ENCODE results near the gene SLX9. TPM values are rescaled to one million over a fixed set of nuclear protein-coding genes. Genes with fewer than 3 reads are reported as not detected.

The SLX9 gene
- total RNA-seq, 1 donor from 2014 or later = 83.4 TPM

DNA sequence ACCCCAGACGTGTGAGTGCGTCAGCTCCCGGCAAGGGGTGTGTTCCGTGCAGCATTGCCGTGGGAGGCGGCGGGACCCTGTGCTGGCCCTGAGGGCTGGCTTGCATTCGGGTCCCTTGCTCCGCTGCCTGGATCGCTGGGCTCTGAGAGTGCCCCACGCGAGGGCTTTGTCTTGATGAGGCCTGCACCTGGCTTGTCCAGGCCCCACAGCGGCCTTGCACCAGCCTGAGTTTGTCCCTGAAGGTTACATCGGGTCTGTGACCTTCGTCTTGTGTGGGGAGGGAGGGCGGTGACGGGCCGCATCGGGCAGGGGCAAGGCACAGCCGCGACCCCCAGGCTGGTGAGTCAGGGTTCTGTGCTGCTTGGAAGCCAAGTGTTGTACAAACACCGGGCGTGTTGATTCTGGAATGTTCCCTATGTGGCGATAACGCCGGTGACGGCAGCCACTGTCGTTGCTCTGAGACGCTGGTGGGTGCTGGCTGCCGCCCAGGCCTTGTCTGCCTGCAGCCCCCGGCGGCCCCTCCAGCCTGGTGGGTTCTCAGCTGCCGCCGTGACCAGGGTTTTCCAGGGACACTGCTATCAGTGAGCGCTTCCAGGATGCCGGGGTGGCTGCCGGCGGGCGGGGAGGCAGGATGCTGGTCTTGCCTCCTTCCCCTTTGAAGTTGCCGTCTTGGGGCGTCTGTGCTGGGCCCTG, 42.9 kb downstream of the SLX9 start:
- no peak for DNase-seq (ENCODE audit: low spot score)
- H3K4me1 Mint-ChIP-seq (ENCODE audit: low read depth) = no peaks in the 10 kb centered on the region
- H3K9me3 Mint-ChIP-seq = no peaks in the 10 kb centered on the region
- no peaks in the 10 kb centered on the region for H3K36me3 Mint-ChIP-seq (ENCODE audit: low read depth)
- intact Hi-C loops (cut with micrococcal nuclease) = no loop called here
- H3K4me3 Mint-ChIP-seq = no peak overlapping the region
- H3K27me3 Mint-ChIP-seq (ENCODE audit: insufficient read depth) = no peaks in the 10 kb centered on the region
- no peak overlapping the region for H3K27ac Mint-ChIP-seq

GRCh38 chr21:44983421-44984206, 43.8 kb downstream of the SLX9 start:
- no peak for DNase-seq (ENCODE audit: low spot score)
- no peaks in the 10 kb centered on the region for H3K4me1 Mint-ChIP-seq (ENCODE audit: low read depth)
- intact Hi-C loops (cut with micrococcal nuclease) = no loop called here

DNA sequence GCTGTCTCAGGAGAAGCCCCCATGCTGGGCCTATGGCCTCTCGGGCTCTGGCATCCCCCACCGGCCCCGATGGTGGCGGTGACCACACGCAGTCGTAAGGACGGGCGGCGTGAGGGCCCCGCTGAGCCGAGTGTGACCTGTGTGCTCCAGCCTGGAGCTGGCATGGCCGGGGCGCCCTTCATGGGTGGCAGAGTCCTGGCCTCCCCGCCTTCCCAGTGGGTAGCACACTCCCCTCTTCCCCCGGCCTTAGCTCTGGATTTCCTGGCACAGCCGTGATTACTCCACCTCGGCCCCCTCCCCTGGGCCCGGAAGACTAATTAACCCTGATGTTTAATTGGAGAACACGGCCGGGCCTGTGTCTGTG, 44.6 kb downstream of the SLX9 start:
- Mint-ChIP-seq H3K27me3 (ENCODE audit: insufficient read depth) (no peaks in the 10 kb centered on the region), H3K27ac (peak overlapping the region; percentile 44)
- intact Hi-C loops (cut with micrococcal nuclease) = no loop called here

More at GRCh38 chr21:44983421-44984206, 43.8 kb downstream of the SLX9 start:
- Mint-ChIP-seq H3K36me3 (ENCODE audit: low read depth) (no peaks in the 10 kb centered on the region), H3K27me3 (ENCODE audit: insufficient read depth) (no peaks in the 10 kb centered on the region), H3K9me3 (no peaks in the 10 kb centered on the region), H3K4me3 (no peak overlapping the region), H3K27ac (no peak overlapping the region)

GRCh38 chr21:44984792-44985440, 45.1 kb downstream of the SLX9 start:
- no peaks in the 10 kb centered on the region for H3K4me1 Mint-ChIP-seq (ENCODE audit: low read depth)
- H3K4me3 Mint-ChIP-seq = no peak overlapping the region
- H3K27ac Mint-ChIP-seq = peak overlapping the region; percentile 44
- no peaks in the 10 kb centered on the region for H3K9me3 Mint-ChIP-seq
- DNase-seq (ENCODE audit: low spot score) = no peak
- no peaks in the 10 kb centered on the region for H3K27me3 Mint-ChIP-seq (ENCODE audit: insufficient read depth)
- H3K36me3 Mint-ChIP-seq (ENCODE audit: low read depth) = no peaks in the 10 kb centered on the region
- intact Hi-C loops (cut with micrococcal nuclease) = no loop called here

More for the DNA sequence above, 44.6 kb downstream of the SLX9 start:
- Mint-ChIP-seq H3K36me3 (ENCODE audit: low read depth) (no peaks in the 10 kb centered on the region), H3K4me1 (ENCODE audit: low read depth) (no peaks in the 10 kb centered on the region), H3K4me3 (no peak overlapping the region), H3K9me3 (no peaks in the 10 kb centered on the region)
- no peak for DNase-seq (ENCODE audit: low spot score)

GRCh38 chr21:44985441-44986401, 45.9 kb downstream of the SLX9 start:
- no peak overlapping the region for H3K27ac Mint-ChIP-seq
- H3K4me3 Mint-ChIP-seq = no peak overlapping the region
- no peaks in the 10 kb centered on the region for H3K36me3 Mint-ChIP-seq (ENCODE audit: low read depth)
- H3K9me3 Mint-ChIP-seq = no peaks in the 10 kb centered on the region
- no peaks in the 10 kb centered on the region for H3K4me1 Mint-ChIP-seq (ENCODE audit: low read depth)
- DNase-seq (ENCODE audit: low spot score) = no peak
- intact Hi-C loops (cut with micrococcal nuclease) = no loop called here
- no peaks in the 10 kb centered on the region for H3K27me3 Mint-ChIP-seq (ENCODE audit: insufficient read depth)

DNA sequence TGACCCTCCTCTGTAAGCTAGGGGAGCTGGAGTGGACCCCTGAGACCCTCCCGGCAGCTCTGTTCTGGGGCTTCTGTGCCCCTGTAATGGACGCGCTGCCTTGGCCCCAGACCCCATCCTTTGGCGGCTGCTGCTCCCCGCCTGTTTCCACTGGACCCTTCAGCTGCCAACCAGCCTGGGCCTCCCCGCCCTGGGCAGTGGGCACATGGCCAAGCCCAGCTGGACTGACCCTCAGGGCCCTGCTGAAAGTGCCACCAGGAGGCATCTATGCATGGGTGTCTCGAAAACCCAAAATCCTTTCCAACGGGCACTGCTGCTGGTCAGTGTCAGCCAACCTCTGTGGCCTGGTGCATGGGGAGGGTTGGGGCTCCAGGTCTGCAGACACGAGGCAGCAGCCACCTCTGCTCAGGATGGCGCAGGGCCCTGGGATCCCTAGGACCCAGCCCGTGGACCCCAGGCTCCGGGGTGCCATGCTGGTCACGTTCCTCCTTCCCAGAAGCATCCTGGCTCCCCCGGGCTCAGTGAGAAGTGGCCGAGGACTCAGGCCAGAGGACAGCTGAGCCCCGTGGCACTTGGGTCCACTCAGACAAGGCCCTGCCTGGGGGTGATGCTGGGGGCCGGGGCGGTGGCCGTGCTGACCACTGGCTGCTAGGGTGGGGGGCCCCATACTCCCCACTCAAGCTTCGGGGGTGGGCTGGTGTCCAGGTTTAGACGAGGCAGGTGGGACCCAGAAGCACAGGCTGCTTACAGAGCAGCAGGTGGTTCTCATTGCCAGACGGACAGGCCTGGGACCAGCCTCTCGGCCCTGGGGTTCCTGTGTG, 46.9 kb downstream of the SLX9 start:
- H3K36me3 Mint-ChIP-seq (ENCODE audit: low read depth) = no peaks in the 10 kb centered on the region
- intact Hi-C loops (cut with micrococcal nuclease) = no loop called here
- H3K27me3 Mint-ChIP-seq (ENCODE audit: insufficient read depth) = no peaks in the 10 kb centered on the region
- DNase-seq (ENCODE audit: low spot score) = no peak
- no peaks in the 10 kb centered on the region for H3K9me3 Mint-ChIP-seq
- no peak overlapping the region for H3K27ac Mint-ChIP-seq
- H3K4me1 Mint-ChIP-seq (ENCODE audit: low read depth) = no peaks in the 10 kb centered on the region
- H3K4me3 Mint-ChIP-seq = no peak overlapping the region

GRCh38 chr21:44987301-44987885, 47.6 kb downstream of the SLX9 start:
- intact Hi-C loops (cut with micrococcal nuclease) = no loop called here

DNA sequence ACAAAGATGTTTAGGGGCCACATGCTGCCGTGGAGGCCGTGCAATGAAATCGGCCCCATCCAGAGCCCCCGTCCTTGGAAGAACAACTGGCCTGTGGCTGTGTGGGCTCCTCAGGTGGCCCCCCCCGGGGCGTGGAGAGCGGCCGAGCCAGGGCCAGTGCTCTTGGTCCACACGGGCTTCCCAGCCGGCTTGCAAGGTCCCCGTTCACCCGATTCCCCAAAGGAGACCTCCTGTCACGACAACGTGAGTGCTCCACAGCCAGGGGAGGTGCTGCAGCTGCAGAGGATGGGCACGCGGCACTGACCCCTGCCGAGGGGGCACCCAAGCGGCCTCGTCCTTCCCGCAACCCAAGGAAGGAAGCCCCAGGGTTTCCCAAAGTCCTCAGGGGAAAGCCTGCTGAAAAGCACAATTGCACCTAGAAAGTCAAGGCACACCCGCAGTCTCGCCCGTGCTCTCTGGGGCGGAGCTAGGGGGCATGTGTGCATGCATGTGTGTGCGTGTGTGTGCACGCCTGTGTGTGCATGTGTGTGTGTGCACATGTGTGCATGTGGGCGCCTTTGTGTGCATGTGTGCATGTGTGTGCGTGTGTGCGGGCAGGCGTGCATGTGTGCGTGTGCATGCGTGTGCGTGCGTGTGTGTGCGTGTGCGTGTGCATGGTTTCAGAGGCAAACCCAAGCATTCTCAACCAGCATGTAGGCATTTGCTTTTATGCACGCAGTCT, 48.2 kb downstream of the SLX9 start:
- intact Hi-C loops (cut with micrococcal nuclease) = no loop called here
- Mint-ChIP-seq H3K4me1 (ENCODE audit: low read depth) (no peaks in the 10 kb centered on the region), H3K36me3 (ENCODE audit: low read depth) (no peaks in the 10 kb centered on the region), H3K27me3 (ENCODE audit: insufficient read depth) (no peaks in the 10 kb centered on the region), H3K4me3 (no peak overlapping the region), H3K27ac (no peak overlapping the region), H3K9me3 (no peaks in the 10 kb centered on the region)
- no peak for DNase-seq (ENCODE audit: low spot score)

More at GRCh38 chr21:44987301-44987885, 47.6 kb downstream of the SLX9 start:
- no peak overlapping the region for H3K27ac Mint-ChIP-seq
- H3K4me1 Mint-ChIP-seq (ENCODE audit: low read depth) = no peaks in the 10 kb centered on the region
- DNase-seq (ENCODE audit: low spot score) = no peak
- H3K4me3 Mint-ChIP-seq = no peak overlapping the region
- H3K9me3 Mint-ChIP-seq = no peaks in the 10 kb centered on the region
- no peaks in the 10 kb centered on the region for H3K27me3 Mint-ChIP-seq (ENCODE audit: insufficient read depth)
- H3K36me3 Mint-ChIP-seq (ENCODE audit: low read depth) = no peaks in the 10 kb centered on the region

- no peak for DNase-seq (ENCODE audit: low spot score)
- no peaks in the 10 kb centered on the region for H3K36me3 Mint-ChIP-seq (ENCODE audit: low read depth)
- no peaks in the 10 kb centered on the region for H3K4me1 Mint-ChIP-seq (ENCODE audit: low read depth)
- H3K27ac Mint-ChIP-seq = no peak overlapping the region
- H3K9me3 Mint-ChIP-seq = no peaks in the 10 kb centered on the region
- intact Hi-C loops (cut with micrococcal nuclease) = no loop called here
- H3K4me3 Mint-ChIP-seq = no peak overlapping the region
- H3K27me3 Mint-ChIP-seq (ENCODE audit: insufficient read depth) = no peaks in the 10 kb centered on the region
Measured at GRCh38 chr21:44988607-44989536, 49.0 kb downstream of the SLX9 start.

- Mint-ChIP-seq H3K27me3 (ENCODE audit: insufficient read depth) (no peaks in the 10 kb centered on the region), H3K4me3 (no peak overlapping the region), H3K36me3 (ENCODE audit: low read depth) (no peaks in the 10 kb centered on the region), H3K9me3 (no peaks in the 10 kb centered on the region), H3K4me1 (ENCODE audit: low read depth) (no peaks in the 10 kb centered on the region), H3K27ac (no peak overlapping the region)
- intact Hi-C loops (cut with micrococcal nuclease) = no loop called here
- DNase-seq (ENCODE audit: low spot score) = no peak
Measured at GRCh38 chr21:44989537-44989886, 49.7 kb downstream of the SLX9 start.
